ENCODE measurements around the gene CDPF1.
A peak's percentile ranks its signal among the peaks of the same experiment; 100 is the strongest.
"Not testable (repeated sequence)": the region's sequence is repeated elsewhere in the genome, so short reads cannot be mapped to it uniquely, and the experiment has no call there.

The CDPF1 gene

DNA sequence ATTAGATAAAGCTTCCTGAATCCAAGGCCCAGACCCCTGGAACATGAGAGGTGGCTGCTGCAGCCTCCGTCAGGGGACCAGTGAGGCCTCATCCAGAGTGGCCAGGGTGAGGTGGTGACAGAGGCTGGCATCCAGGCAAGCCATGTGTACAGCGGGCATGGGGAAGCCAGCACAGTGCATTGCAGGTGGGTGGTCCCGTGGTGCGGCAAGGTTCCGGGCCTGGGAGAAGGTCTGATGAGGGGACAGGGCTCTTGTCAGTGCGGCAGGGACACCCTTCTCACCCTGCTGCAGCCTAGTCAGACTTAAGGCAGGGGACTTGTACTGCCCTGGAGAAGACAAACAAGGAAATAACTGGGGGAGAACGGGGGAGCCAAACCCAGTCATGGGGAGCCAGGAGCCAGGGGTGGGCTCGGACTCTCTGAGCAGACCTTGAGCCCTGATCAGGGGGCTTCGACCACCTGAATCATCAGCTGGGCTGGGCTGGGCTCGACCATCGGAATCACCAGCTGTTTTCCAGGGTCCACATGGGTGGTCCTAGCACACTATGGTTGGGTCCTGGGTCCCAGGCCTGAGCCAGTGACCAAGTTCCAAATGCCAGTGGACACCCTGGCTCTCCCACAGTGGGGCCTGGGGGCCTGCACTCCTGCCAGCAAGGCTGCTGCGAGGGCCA lies 22.8 kb upstream of the CDPF1 start:
- no peak for TF ChIP-seq CTCF (IDR thresholded peaks at IDR 0.05; ENCODE audit: low read depth, low read length, missing control alignments)
- H3K4me3 ChIP-seq (ENCODE audit: low read depth, low read length) = no peak overlapping the region
- no peak for DNase-seq (ENCODE audit: low read depth)

GRCh38 chr22:46272196-46272595 lies 22.1 kb upstream of the CDPF1 start:
- no peak overlapping the region for H3K4me3 ChIP-seq (ENCODE audit: low read depth, low read length)
- DNase-seq (ENCODE audit: low read depth) = no peak
- no peak for TF ChIP-seq CTCF (IDR thresholded peaks at IDR 0.05; ENCODE audit: low read depth, low read length, missing control alignments)

DNA sequence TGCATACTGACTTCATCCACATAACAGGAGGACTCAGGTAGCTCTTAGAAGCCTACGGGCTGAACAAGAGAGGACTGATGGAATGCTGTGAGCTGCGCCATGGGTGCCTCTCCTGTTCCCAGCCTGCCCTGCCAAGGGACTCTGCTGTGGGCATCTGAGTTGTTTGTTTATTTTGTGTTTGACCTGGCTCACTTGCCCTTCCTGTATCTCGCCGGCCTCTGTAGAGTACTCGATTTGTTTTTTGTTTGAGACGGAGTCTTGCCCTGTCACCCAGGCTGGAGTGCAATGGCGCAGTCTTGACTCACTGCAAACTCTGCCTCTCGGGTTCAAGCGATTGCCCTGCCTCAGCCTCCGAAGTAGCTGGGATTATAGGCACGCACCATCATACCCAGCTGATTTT lies 19.5 kb upstream of the CDPF1 start:
- no peak for TF ChIP-seq CTCF (IDR thresholded peaks at IDR 0.05; ENCODE audit: low read depth, low read length, missing control alignments)
- H3K4me3 ChIP-seq (ENCODE audit: low read depth, low read length) = no peak overlapping the region
- no peak for DNase-seq (ENCODE audit: low read depth)

DNA sequence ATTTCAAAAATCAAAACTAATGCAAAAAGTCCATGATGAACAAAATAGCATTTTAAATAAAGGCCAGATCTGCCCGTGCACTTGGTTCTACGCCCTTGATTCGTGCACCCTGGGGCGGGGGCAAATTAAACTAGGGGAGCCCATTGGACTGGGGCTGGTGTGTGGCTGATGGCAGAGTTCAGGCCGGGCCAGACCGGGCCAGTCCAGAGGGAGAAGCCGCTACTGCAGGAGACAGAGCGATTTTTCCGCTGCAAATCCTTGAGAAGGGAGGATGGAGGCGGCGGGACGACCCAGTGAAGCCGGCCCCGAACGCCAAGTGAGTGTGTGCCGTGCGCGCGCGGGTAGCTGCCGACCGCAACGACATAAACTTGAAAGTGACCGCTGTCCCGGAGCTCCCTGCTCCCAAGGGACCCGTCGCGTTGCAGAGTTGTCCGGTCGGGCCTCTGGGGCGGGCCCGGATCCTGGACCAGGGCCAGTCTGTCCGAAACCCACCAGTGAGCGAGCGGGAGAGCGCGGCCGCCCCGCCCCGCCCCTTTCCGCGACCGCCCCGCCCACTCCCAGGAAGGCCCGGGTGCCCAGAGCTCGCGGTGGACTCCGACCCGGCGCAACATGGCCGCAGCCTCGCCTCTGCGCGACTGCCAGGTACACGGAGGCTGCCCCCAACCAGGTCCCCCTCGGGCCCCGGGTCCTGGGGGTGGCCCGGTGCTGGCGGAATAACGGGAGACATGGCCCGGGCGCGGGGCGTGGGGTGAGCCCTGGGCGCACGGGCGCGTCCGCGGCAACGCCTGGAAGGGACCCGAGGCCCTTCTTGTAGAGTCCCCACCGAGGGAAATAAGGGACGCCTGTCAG lies 17.6 kb upstream of the CDPF1 start, which contains the start of gene TTC38:
Gene TTC38 (plus strand): TSS at position 578 of the 849 bp plus-strand sequence. CDS start 32 bp downstream, at position 610.
- DNase-seq (ENCODE audit: low read depth) = no peak
- H3K4me3 ChIP-seq (ENCODE audit: low read depth, low read length) = peak within 1 kb of the TSS; percentile 93
- TF ChIP-seq CTCF (IDR thresholded peaks at IDR 0.05; ENCODE audit: low read depth, low read length, missing control alignments) = no peak

DNA sequence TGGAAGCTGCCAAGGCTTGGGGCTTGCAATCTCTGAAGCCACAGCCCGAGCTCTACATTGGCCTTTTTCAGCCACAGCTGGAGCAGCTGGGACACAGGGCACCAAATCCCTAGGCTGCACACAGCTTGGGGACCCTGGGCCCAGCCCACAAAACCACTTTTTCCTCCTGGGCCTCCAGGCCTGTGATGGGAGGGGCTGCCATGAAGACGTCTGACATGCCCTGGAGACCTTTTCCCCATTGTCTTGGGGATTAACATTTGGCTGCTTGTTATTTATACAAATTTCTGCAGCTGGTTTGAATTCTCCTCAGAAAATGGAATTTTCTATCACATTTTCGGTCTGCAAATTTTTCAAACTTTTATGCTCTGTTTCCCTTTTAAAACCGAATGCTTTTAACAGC lies 15.5 kb upstream of the CDPF1 start:
- not testable (repeated sequence) for DNase-seq (ENCODE audit: low read depth); H3K4me3 ChIP-seq (ENCODE audit: low read depth, low read length)

DNA sequence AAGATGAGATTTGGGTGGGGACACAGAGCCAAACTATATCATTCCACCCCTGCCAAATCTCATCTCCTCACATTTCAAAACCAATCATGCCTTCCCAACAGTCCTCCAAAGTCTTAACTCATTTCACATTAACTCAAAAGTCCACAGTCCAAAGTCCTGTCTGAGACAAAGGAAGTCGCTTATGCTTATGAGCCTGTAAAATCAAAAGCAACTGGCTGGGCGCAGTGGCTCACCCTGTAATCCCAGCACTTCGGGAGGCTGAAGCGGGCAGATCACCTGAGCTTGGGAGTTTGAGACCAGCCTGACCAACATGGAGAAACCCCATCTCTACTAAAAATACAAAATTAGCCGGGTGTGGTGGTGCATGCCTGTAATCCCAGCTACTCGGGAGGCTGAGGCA lies 14.4 kb upstream of the CDPF1 start:
- H3K4me3 ChIP-seq (ENCODE audit: low read depth, low read length); DNase-seq (ENCODE audit: low read depth): not testable (repeated sequence)

DNA sequence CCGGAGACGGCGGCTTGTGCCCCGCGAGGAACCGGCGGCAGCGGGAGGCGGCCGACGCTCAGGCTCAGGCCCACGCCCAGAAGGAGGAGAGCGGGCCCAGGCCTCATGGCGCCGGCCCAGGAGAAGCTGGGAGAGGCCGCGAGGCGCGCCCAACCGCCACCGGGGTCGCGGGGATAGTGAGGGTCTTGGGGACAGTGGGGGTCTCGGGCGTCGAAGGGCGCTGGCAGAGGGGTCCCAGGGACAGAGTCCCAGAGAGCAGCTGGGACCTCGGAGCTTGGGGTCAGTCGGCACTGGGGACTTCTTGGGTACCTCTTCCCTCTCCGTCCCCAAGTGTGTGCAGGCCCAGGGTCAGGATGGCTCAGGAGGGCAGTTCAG lies 13.1 kb upstream of the CDPF1 start, which contains the start of gene PKDREJ:
Gene PKDREJ (minus strand): TSS at position 128 of the 375 bp plus-strand sequence. CDS start 21 bp downstream, at position 107.
- no peak for TF ChIP-seq CTCF (IDR thresholded peaks at IDR 0.05; ENCODE audit: low read depth, low read length, missing control alignments)
- no peak for DNase-seq (ENCODE audit: low read depth)
- no peak within 1 kb of the TSS for H3K4me3 ChIP-seq (ENCODE audit: low read depth, low read length)
